Activated CD4-positive, CD25-positive, alpha-beta regulatory T cell (primary cell): ENCODE measurements around the gene MLPH.

Experiments
- DNase-seq, 4 experiments: peaks; one replicate each; lab custom pipeline; 2025; lab: John Stamatoyannopoulos, UW

The MLPH gene

GRCh38 chr2:237546040-237546875, 59.2 kb downstream of the MLPH start:
- DNase-seq, result no peak

GRCh38 chr2:237546876-237547395, 59.9 kb downstream of the MLPH start:
- no peak for DNase-seq

- no peak for DNase-seq
Observed at GRCh38 chr2:237547841-237548416, 60.9 kb downstream of the MLPH start.

- no peak for DNase-seq
Observed at GRCh38 chr2:237549216-237549615, 62.2 kb downstream of the MLPH start.

- no peak for DNase-seq
Observed at GRCh38 chr2:237549643-237550415, 62.8 kb downstream of the MLPH start.

GRCh38 chr2:237551071-237551574, 64.1 kb downstream of the MLPH start:
- DNase-seq, result no peak

- no peak for DNase-seq
Observed at GRCh38 chr2:237552908-237553307, 65.9 kb downstream of the MLPH start.

- DNase-seq, result no peak
Observed at GRCh38 chr2:237553948-237554347, 66.9 kb downstream of the MLPH start.

- no peak for DNase-seq
Observed at GRCh38 chr2:237555560-237555959, 68.5 kb downstream of the MLPH start.

GRCh38 chr2:237556773-237557632, 70.0 kb downstream of the MLPH start:
- no peak for DNase-seq

GRCh38 chr2:237557633-237558015, 70.6 kb downstream of the MLPH start:
- no peak for DNase-seq

GRCh38 chr2:237558961-237559641, 72.0 kb downstream of the MLPH start:
- DNase-seq, result no peak

GRCh38 chr2:237561221-237561620, 74.2 kb downstream of the MLPH start:
- DNase-seq, result no peak

- DNase-seq, result no peak
Observed at GRCh38 chr2:237563816-237564215, 76.8 kb downstream of the MLPH start.

GRCh38 chr2:237564526-237565131, 77.6 kb downstream of the MLPH start:
- DNase-seq, result no peak

- DNase-seq, result no peak
Observed at GRCh38 chr2:237565974-237566373, 78.9 kb downstream of the MLPH start.

GRCh38 chr2:237566401-237567235, 79.6 kb downstream of the MLPH start, which contains the start of gene PRLH:
PRLH (plus strand) TSS chr2:237566574; CDS start chr2:237566574, 0 bp downstream.
- no peak for DNase-seq

GRCh38 chr2:237567276-237568029, 80.4 kb downstream of the MLPH start:
- no peak for DNase-seq
